ENCODE data around the gene CCDC63. TPM values are rescaled to one million over a fixed set of nuclear protein-coding genes. Genes with fewer than 3 reads are reported as not detected.

The CCDC63 gene
- total and polyA plus RNA-seq, 2 of the 13 experiments (the other 11 are each of a cell fraction or from before 2014, with no cell fraction given) = not detected

- TF ChIP-seq E2F2 (CRISPR knock-in tag; IDR thresholded peaks at IDR 0.05; ENCODE audit: borderline replicate concordance) (no peak), ZSCAN25 (CRISPR knock-in tag; IDR thresholded peaks at IDR 0.05) (no peak), PPARG (CRISPR knock-in tag; conservative IDR thresholded peaks at IDR 0.05) (no peak), TSC22D2 (CRISPR knock-in tag; IDR thresholded peaks at IDR 0.05; ENCODE audit: borderline replicate concordance) (no peak)
These were observed 66.6 kb downstream of the CCDC63 start (continued) for GRCh38 chr12:110913119-110914056.

GRCh38 chr12:110916295-110916875 is 69.6 kb downstream of the CCDC63 start:
- Histone ChIP-seq H2AFZ (ENCODE audit: low read length) (no peak overlapping the region), H3K79me2 (ENCODE audit: insufficient read depth, low read length) (no peaks in the 10 kb centered on the region), H3K4me2 (ENCODE audit: low read depth, low read length) (no peak overlapping the region), H3K27ac (ENCODE audit: extremely low read length, insufficient read depth, low read length) (no peak overlapping the region), H3K27me3 (ENCODE audit: control insufficient read depth in 1 of 2, insufficient read depth in 2 of 2, low read length in 2 of 2) (peaks cover 0 to 40% of the 10 kb centered on the region in 2 experiments; a peak in 4 of 5 replicates), H3K4me1 (ENCODE audit: insufficient read depth, low read length) (no peaks in the 10 kb centered on the region), H3K4me3 (replicated peaks in 1 of 3; ENCODE audit: insufficient read depth in 1 of 3, low read depth in 2 of 3, low read length in 3 of 3) (no peak overlapping the region), H3K9ac (ENCODE audit: insufficient read depth, low read depth, low read length) (no peak overlapping the region), H4K20me1 (ENCODE audit: insufficient read depth, low read length) (no peaks in the 10 kb centered on the region), H3K9me3 (ENCODE audit: low read length) (no peaks in the 10 kb centered on the region), H3K36me3 (replicated peaks in 1 of 2; ENCODE audit: control insufficient read depth in 1 of 2, insufficient read depth in 2 of 2, low read length in 2 of 2) (no peaks in the 10 kb centered on the region)
- CTCF ChIA-PET (ENCODE audit: low intra/inter-chr PET ratio, low total read pairs) = no interaction called here
- no TSS peak for BruUV-seq (replicated peaks)
- FAIRE-seq (no peak), DNase-seq (ENCODE audit: low spot score) (no peak), ATAC-seq (no peak)
- in situ Hi-C loops (cut with HindIII; ENCODE audit: extremely low pct_ligation_motif_present, low pct_unique_long_range_greater_than_20kb) = no loop called here
- WGBS (ENCODE audit: low lambda C conversion rate) = 16% methylated on average over 3 of the region's 3 CpGs
- POLR2A ChIA-PET = no interaction called here
- intact Hi-C loops (cut with micrococcal nuclease; ENCODE audit: unreplicated experiment) = no loop called here
- TF ChIP-seq ZNF580 (CRISPR knock-in tag; IDR thresholded peaks at IDR 0.05; ENCODE audit: borderline replicate concordance, low read depth) = no peak
- no peak for TF ChIP-seq TCF7 (IDR thresholded peaks at IDR 0.05; ENCODE audit: low read depth)
- TF ChIP-seq HMG20A (CRISPR knock-in tag; IDR thresholded peaks at IDR 0.05; ENCODE audit: borderline replicate concordance) = no peak
- no peak for TF ChIP-seq BRD4 (CRISPR knock-in tag; IDR thresholded peaks at IDR 0.05)
- TF ChIP-seq HES4 (CRISPR knock-in tag; IDR thresholded peaks at IDR 0.05; ENCODE audit: borderline replicate concordance) = no peak
- no peak for TF ChIP-seq ZNF737 (CRISPR knock-in tag; IDR thresholded peaks at IDR 0.05; ENCODE audit: borderline replicate concordance)
- no peak for TF ChIP-seq ATF7-NPFF (CRISPR knock-in tag; IDR thresholded peaks at IDR 0.05; ENCODE audit: low read depth)
- TF ChIP-seq ZNF205 (CRISPR knock-in tag; IDR thresholded peaks at IDR 0.05) = no peak
- no peak for TF ChIP-seq SRSF9 (IDR thresholded peaks at IDR 0.05; ENCODE audit: borderline replicate concordance, insufficient read depth, low read depth, low read length, poor library complexity, severe bottlenecking)
- TF ChIP-seq ATAD3A (CRISPR knock-in tag; IDR thresholded peaks at IDR 0.05) = no peak
- no peak for TF ChIP-seq DRAP1 (CRISPR knock-in tag; IDR thresholded peaks at IDR 0.05)
- TF ChIP-seq ZNF124 (CRISPR knock-in tag; IDR thresholded peaks at IDR 0.05) = no peak
- no peak for TF ChIP-seq FOXK2 (IDR thresholded peaks at IDR 0.05)
- no peak for TF ChIP-seq TERF1 (CRISPR knock-in tag; IDR thresholded peaks at IDR 0.05)

Measured in HepG2 (cell line).